ENCODE measurements around the gene PPFIA4.

DNA sequence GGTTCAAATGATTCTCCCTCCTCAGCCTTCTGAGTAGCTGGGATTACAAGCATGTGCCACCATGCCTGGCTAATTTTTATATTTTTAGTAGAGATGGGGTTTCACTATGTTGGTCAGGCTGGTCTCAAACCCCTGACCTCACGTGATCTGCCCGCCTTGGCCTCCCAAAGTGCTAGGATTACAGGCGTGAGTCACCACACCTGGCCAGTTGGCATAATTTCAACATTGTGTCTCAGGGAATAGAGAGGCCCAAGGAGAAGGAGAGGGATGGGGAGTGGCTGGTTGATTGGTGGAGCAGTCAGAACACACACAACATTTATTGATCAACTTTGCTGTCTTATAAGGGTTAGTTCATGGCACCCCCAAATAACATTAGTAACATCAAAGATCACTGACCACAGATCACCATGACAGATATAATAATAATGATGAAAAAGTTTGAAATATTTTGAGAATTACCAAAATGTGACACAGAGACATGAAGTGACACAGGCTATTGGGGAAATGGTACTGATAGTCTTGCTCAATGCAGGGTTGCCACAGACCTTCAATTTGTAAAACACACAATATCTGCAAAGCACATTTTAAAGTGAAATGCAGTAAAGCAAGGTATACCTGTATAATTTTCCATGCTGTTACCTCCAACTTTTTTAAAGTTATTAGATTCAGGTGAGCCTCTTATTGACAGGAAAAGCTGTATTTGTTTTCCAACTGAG, 43.4 kb upstream of the PPFIA4 start:
- TF ChIP-seq, protein P1, sequence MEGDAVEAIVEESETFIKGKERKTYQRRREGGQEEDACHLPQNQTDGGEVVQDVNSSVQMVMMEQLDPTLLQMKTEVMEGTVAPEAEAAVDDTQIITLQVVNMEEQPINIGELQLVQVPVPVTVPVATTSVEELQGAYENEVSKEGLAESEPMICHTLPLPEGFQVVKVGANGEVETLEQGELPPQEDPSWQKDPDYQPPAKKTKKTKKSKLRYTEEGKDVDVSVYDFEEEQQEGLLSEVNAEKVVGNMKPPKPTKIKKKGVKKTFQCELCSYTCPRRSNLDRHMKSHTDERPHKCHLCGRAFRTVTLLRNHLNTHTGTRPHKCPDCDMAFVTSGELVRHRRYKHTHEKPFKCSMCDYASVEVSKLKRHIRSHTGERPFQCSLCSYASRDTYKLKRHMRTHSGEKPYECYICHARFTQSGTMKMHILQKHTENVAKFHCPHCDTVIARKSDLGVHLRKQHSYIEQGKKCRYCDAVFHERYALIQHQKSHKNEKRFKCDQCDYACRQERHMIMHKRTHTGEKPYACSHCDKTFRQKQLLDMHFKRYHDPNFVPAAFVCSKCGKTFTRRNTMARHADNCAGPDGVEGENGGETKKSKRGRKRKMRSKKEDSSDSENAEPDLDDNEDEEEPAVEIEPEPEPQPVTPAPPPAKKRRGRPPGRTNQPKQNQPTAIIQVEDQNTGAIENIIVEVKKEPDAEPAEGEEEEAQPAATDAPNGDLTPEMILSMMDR (IDR thresholded peaks at IDR 0.05; ENCODE audit: borderline replicate concordance, extremely low read depth, low read length, poor library complexity, severe bottlenecking): no peak
- TF ChIP-seq EZH2 (IDR thresholded peaks at IDR 0.05; ENCODE audit: borderline replicate concordance, low read depth, low read length, severe bottlenecking): no peak

Data from DND-41 (cell line).